HCT116 (cell line): Measurements from ENCODE around the gene SNX9. TPM values are rescaled to one million over a fixed set of nuclear protein-coding genes. Genes with fewer than 3 reads are reported as not detected.

Source experiments
- ATAC-seq: fragments of 200-7000 bp; cut with Tn5 transposase; 2 replicates; pipeline ENCODE4 v1.9.1; 2020; ENCODE audit warnings: mild to moderate bottlenecking, moderate library complexity
- BruUV-seq: library from RNA; stranded (reverse); fragments of 400-500 nt; replicated peaks from 2 replicates; lab custom pipeline; 2021; lab: Mats Ljungman, UMichigan
- CTCF ChIA-PET: fragments of 300-600 bp; sonication (Branson Sonifier 250); formaldehyde crosslinking; loops from one replicate; lab custom pipeline; 2021; ENCODE audit warnings: antibody characterized with exemption; lab: Charles Lee
- POLR2A ChIA-PET: fragments of 300-600, 350-600 bp; sonication (Branson Sonifier 250); formaldehyde crosslinking; loops from one replicate; lab custom pipeline; 2021; ENCODE audit warnings: antibody characterized with exemption; lab: Charles Lee
- RAD21 ChIA-PET, 2 experiments: fragments of 300-600 bp; sonication (Branson Sonifier 250); formaldehyde crosslinking; loops; one replicate each; lab custom pipeline; 2023; ENCODE audit warnings: low total read pairs in 2 of 2; ENCODE audit not compliant: uncharacterized antibody in 2 of 2, unreplicated experiment in 2 of 2, low non-redundant PET in 1 of 2; lab: Charles Lee
- DNase-seq: peaks from one replicate; pipeline ENCODE4 v3.0.0-alpha.2; 2010; ENCODE audit warnings: low read depth, low spot score
- H2AFZ ChIP-seq: fragments of 200-600 bp; shearing (Covaris generic), sonication (generic); 2 replicates; pipeline ENCODE4 v1.6.1; 2017; ENCODE audit warnings: low read depth, mixed run types, mixed read lengths, antibody characterized with exemption, low read length; ENCODE audit not compliant: poor library complexity, severe bottlenecking
- H3K27ac ChIP-seq: 2 replicates; pipeline ENCODE4 v1.5.1; 2012; ENCODE audit warnings: low read depth, low read length
- H3K27me3 ChIP-seq: fragments of 200-600 bp; sonication (generic); 2 replicates; pipeline ENCODE4 v1.6.1; 2016; ENCODE audit warnings: mixed run types, low read length, mixed read lengths; ENCODE audit not compliant: insufficient read depth
- H3K36me3 ChIP-seq, 2 experiments: fragments of 200-500 bp in 1 of 2; fragments of 200-600 bp in 1 of 2; sonication (Bioruptor generic) in 1 of 2; sonication (generic) in 1 of 2; 2 replicates each; pipeline versions ENCODE4 v1.5.1 to v1.6.1; 2014 to 2016; ENCODE audit warnings: low read length in 2 of 2, inconsistent platforms in 1 of 2, mixed read lengths in 1 of 2, mixed run types in 1 of 2; ENCODE audit not compliant: insufficient read depth in 2 of 2, control insufficient read depth in 1 of 2
- H3K4me1 ChIP-seq, 2 experiments: fragments of 200-600 bp in 1 of 2; sonication (generic) in 1 of 2; 2 replicates each; pipeline versions ENCODE4 v1.5.1 to v1.6.1; 2012 to 2017; ENCODE audit warnings: low read length in 2 of 2, inconsistent platforms in 1 of 2, mild to moderate bottlenecking in 1 of 2, mixed read lengths in 1 of 2, mixed run types in 1 of 2, moderate library complexity in 1 of 2; ENCODE audit not compliant: insufficient read depth in 2 of 2, control insufficient read depth in 1 of 2
- H3K4me2 ChIP-seq: fragments of 200-600 bp; sonication (generic); 2 replicates; pipeline ENCODE4 v1.6.1; 2017; ENCODE audit warnings: mixed run types, low read length, mixed read lengths
- H3K4me3 ChIP-seq, 2 experiments: fragments of 200-600 bp in 1 of 2; sonication (generic) in 1 of 2; replicated peaks in 1 of 2; 2 replicates each; pipeline ENCODE4 v1.5.1; 2011 to 2016; ENCODE audit warnings: low read length in 2 of 2, control low read depth in 1 of 2, low read depth in 1 of 2, mild to moderate bottlenecking in 1 of 2, mixed read lengths in 1 of 2, mixed run types in 1 of 2
- H3K79me2 ChIP-seq: fragments of 200-600 bp; sonication (generic); 2 replicates; pipeline ENCODE4 v1.6.1; 2017; ENCODE audit warnings: mild to moderate bottlenecking, mixed run types, low read length, moderate library complexity, mixed read lengths; ENCODE audit not compliant: insufficient read depth
- H3K9ac ChIP-seq: fragments of 200-600 bp; sonication (generic); 2 replicates; pipeline ENCODE4 v1.6.1; 2016; ENCODE audit warnings: low read length, mixed read lengths
- H3K9me2 ChIP-seq: fragments of 200-600 bp; sonication (generic), shearing (Covaris generic); 2 replicates; pipeline ENCODE4 v1.6.1; 2017; ENCODE audit warnings: mixed run types, mild to moderate bottlenecking, moderate library complexity; ENCODE audit not compliant: insufficient read depth
- H3K9me3 ChIP-seq, 2 experiments: fragments of 200-500 bp in 1 of 2; fragments of 200-600 bp in 1 of 2; sonication (Bioruptor generic) in 1 of 2; sonication (generic) in 1 of 2; 2 replicates each; pipeline ENCODE4 v1.6.1; 2014 to 2017; ENCODE audit warnings: low read length in 2 of 2, mixed read lengths in 2 of 2, inconsistent platforms in 1 of 2, low read depth in 1 of 2, mild to moderate bottlenecking in 1 of 2, mixed run types in 1 of 2, moderate library complexity in 1 of 2; ENCODE audit not compliant: control insufficient read depth in 1 of 2, insufficient read depth in 1 of 2
- H4K20me1 ChIP-seq: fragments of 200-600 bp; sonication (generic), shearing (Covaris generic); 2 replicates; pipeline ENCODE4 v1.6.1; 2017; ENCODE audit warnings: mixed run types, mild to moderate bottlenecking, moderate library complexity; ENCODE audit not compliant: insufficient read depth
- CBX3 ChIP-seq: IDR thresholded peaks from 2 replicates; pipeline ENCODE4 v1.6.1; 2012; ENCODE audit warnings: low read depth
- CEBPB ChIP-seq: IDR thresholded peaks from 2 replicates; pipeline ENCODE4 v1.6.1; 2012; ENCODE audit warnings: low read depth
- CTCF ChIP-seq, 3 experiments: fragments of 200-600 bp in 1 of 3; sonication (generic) in 1 of 3; IDR thresholded peaks in 2 of 3; conservative IDR thresholded peaks in 1 of 3; 2 replicates each; pipeline ENCODE4 v1.5.1; 2012 to 2017; ENCODE audit warnings: low read depth in 2 of 3, low read length in 2 of 3, antibody characterized with exemption in 1 of 3, borderline replicate concordance in 1 of 3, control low read depth in 1 of 3, mild to moderate bottlenecking in 1 of 3, mixed read lengths in 1 of 3, mixed run types in 1 of 3, moderate library complexity in 1 of 3; ENCODE audit not compliant: insufficient read depth in 1 of 3
- EGR1 ChIP-seq: IDR thresholded peaks from 2 replicates; pipeline ENCODE4 v1.6.1; 2012; ENCODE audit warnings: low read depth
- ELF1 ChIP-seq: IDR thresholded peaks from 2 replicates; pipeline ENCODE4 v1.6.1; 2012; ENCODE audit warnings: low read depth, borderline replicate concordance
- EZH2 ChIP-seq: fragments of 200-600 bp; sonication (generic); IDR thresholded peaks from 2 replicates; pipeline ENCODE4 v1.6.1; 2017; ENCODE audit warnings: antibody characterized with exemption, mixed run types
- EZH2phosphoT487 ChIP-seq: fragments of 200-600 bp; IDR thresholded peaks from 2 replicates; pipeline ENCODE4 v1.6.1; 2018; ENCODE audit warnings: antibody characterized with exemption, borderline replicate concordance
- FOSL1 ChIP-seq: IDR thresholded peaks from 2 replicates; pipeline ENCODE4 v1.6.1; 2012; ENCODE audit warnings: low read depth
- JUND ChIP-seq: IDR thresholded peaks from 2 replicates; pipeline ENCODE4 v1.6.1; 2012
- POLR2A ChIP-seq: IDR thresholded peaks from 2 replicates; pipeline ENCODE4 v1.7.0; 2011; ENCODE audit warnings: borderline replicate concordance; ENCODE audit not compliant: insufficient read depth, insufficient read length; ENCODE audit errors: extremely low read depth
- POLR2AphosphoS5 ChIP-seq: IDR thresholded peaks from 2 replicates; pipeline ENCODE4 v1.6.1; 2011; ENCODE audit warnings: mild to moderate bottlenecking, low read depth, low read length, moderate library complexity
- RAD21 ChIP-seq: IDR thresholded peaks from 2 replicates; pipeline ENCODE4 v1.6.1; 2012; ENCODE audit warnings: low read depth, mild to moderate bottlenecking
- REST ChIP-seq: IDR thresholded peaks from 2 replicates; pipeline ENCODE4 v1.6.1; 2012; ENCODE audit warnings: low read depth
- SIN3A ChIP-seq: IDR thresholded peaks from 2 replicates; pipeline ENCODE4 v1.6.1; 2012; ENCODE audit warnings: low read depth
- SP1 ChIP-seq: IDR thresholded peaks from 2 replicates; pipeline ENCODE4 v1.6.1; 2012; ENCODE audit warnings: low read depth
- SRF ChIP-seq: IDR thresholded peaks from 2 replicates; pipeline ENCODE4 v1.6.1; 2012; ENCODE audit warnings: low read depth
- TCF7L2 ChIP-seq: IDR thresholded peaks from 2 replicates; pipeline ENCODE4 v1.7.0; 2011; ENCODE audit warnings: borderline replicate concordance, inconsistent platforms; ENCODE audit not compliant: insufficient read depth, insufficient read length; ENCODE audit errors: extremely low read depth
- YY1 ChIP-seq: IDR thresholded peaks from 2 replicates; pipeline ENCODE4 v1.6.1; 2011; ENCODE audit warnings: low read length, low read depth, moderate library complexity, mild to moderate bottlenecking; ENCODE audit not compliant: insufficient replicate concordance; ENCODE audit errors: extremely low read depth
- ZFX ChIP-seq: fragments of 450-650 bp; IDR thresholded peaks from 2 replicates; pipeline ENCODE4 v1.6.1; 2017
- ZNF274 ChIP-seq: fragments of 200-500 bp; sonication (Bioruptor generic); IDR thresholded peaks from 2 replicates; pipeline ENCODE4 v1.6.1; 2014; ENCODE audit warnings: mild to moderate bottlenecking, low read depth, low read length, inconsistent platforms
- intact Hi-C: fragments of 100-400 bp; cut with micrococcal nuclease; formaldehyde crosslinking; loops from 2 replicates; pipeline ENCODE4 v1.10.0; 2022
- total RNA-seq: library from RNA; stranded (reverse); gene quantifications from one replicate; pipeline ENCODE4 v1.2.1, GENCODE V29; 2021; ENCODE audit not compliant: unreplicated experiment

The SNX9 gene
- total RNA-seq, 1 experiment from 2014 or later = 42.5 TPM

GRCh38 chr6:157974341-157974894, 151.4 kb downstream of the SNX9 start:
- no peaks in the 10 kb centered on the region for H3K36me3 ChIP-seq
- no peak overlapping the region for H3K27ac ChIP-seq
- H2AFZ ChIP-seq = no peak overlapping the region
- H3K9ac ChIP-seq = no peak overlapping the region
- no peak for DNase-seq
- TF ChIP-seq EZH2phosphoT487 (no peak), POLR2A (no peak), POLR2AphosphoS5 (no peak), ELF1 (no peak), TCF7L2 (no peak), SP1 (no peak), ZNF274 (no peak), CTCF (IDR thresholded peaks at IDR 0.05 in 2 of 3, conservative IDR thresholded peaks at IDR 0.05 in 1 of 3; ENCODE audit: borderline replicate concordance in 1 of 3, insufficient read depth in 1 of 3, low read depth in 2 of 3, low read length in 2 of 3) (no peak), FOSL1 (no peak), SRF (no peak), JUND (no peak), EZH2 (no peak), CBX3 (no peak), RAD21 (no peak), EGR1 (no peak), YY1 (no peak), CEBPB (no peak), REST (no peak), SIN3A (no peak), ZFX (no peak)
- ChIA-PET RAD21 (no interaction called here), POLR2A (no interaction called here), CTCF (no interaction called here)
- no peaks in the 10 kb centered on the region for H3K9me3 ChIP-seq
- no peak overlapping the region for H3K4me3 ChIP-seq
- 0 out of 2 replicates have a peak, but pooled peaks have one; percentile 30 for ATAC-seq
- no peaks in the 10 kb centered on the region for H3K79me2 ChIP-seq
- no peaks in the 10 kb centered on the region for H4K20me1 ChIP-seq
- H3K27me3 ChIP-seq = no peaks in the 10 kb centered on the region
- intact Hi-C loops = no loop called here
- BruUV-seq = no TSS peak
- no peaks in the 10 kb centered on the region for H3K9me2 ChIP-seq
- no peak overlapping the region; the same call in 1 of the 2 replicates for H3K4me2 ChIP-seq
- H3K4me1 ChIP-seq = peaks cover 0 to 10% of the 10 kb centered on the region in 2 experiments; a peak in 3 of 4 replicates
